Measurements from ENCODE around the gene PHF21B. TPM values are rescaled to one million over a fixed set of nuclear protein-coding genes. Genes with fewer than 3 reads are reported as not detected.

Gene PHF21B
- total RNA-seq, 2 experiments from 2014 or later = 0.92 to 1.1 TPM

DNA sequence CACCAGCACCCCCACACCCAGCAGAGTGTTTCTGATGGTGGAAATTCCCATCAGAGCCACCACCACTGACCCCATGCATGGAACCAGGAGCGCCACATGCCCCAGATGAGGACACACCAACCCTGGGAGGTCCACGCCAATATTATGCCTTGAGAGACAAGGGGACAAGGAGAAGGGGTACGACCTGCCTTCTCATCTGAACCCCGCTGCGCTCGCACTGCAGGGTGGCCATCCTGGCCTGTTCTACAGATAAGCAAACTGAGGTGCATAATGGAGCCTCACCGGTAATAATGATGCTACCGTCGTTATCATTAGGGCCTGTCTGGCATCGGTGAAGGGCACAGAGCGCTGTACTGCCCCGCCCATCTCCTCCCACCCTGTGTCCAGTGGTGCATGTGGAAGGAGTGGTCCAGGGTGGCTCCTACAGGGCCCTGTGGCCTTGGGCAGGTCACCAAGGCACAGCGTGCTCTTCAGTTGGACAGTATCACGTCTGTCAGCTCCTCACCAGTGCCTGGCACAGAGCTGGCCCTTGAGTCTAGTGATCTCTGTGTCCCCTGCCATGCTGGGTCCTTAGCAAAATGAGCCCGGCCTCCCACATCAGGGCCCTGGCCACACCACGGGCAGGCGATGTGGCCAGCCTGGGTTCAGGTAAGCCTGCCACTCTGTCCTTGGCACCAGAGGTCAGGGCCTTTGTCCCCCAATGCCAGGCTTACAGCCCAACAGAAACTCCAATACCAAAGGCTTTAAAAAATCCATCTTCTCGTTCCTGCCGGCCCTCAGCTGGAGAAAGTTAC, 92.2 kb downstream of the PHF21B start:
- ChIA-PET CTCF (no interaction called here), POLR2A (no interaction called here)
- Mint-ChIP-seq H3K4me3 (no peak overlapping the region), H3K27ac (no peak overlapping the region), H3K36me3 (ENCODE audit: low read depth) (no peaks in the 10 kb centered on the region), H3K4me1 (ENCODE audit: low read depth) (no peaks in the 10 kb centered on the region), H3K9me3 (no peaks in the 10 kb centered on the region), H3K27me3 (no peaks in the 10 kb centered on the region)
- DNase-seq (no peak), ATAC-seq (no peak)
- TF ChIP-seq, protein P1, sequence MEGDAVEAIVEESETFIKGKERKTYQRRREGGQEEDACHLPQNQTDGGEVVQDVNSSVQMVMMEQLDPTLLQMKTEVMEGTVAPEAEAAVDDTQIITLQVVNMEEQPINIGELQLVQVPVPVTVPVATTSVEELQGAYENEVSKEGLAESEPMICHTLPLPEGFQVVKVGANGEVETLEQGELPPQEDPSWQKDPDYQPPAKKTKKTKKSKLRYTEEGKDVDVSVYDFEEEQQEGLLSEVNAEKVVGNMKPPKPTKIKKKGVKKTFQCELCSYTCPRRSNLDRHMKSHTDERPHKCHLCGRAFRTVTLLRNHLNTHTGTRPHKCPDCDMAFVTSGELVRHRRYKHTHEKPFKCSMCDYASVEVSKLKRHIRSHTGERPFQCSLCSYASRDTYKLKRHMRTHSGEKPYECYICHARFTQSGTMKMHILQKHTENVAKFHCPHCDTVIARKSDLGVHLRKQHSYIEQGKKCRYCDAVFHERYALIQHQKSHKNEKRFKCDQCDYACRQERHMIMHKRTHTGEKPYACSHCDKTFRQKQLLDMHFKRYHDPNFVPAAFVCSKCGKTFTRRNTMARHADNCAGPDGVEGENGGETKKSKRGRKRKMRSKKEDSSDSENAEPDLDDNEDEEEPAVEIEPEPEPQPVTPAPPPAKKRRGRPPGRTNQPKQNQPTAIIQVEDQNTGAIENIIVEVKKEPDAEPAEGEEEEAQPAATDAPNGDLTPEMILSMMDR (IDR thresholded peaks at IDR 0.05) = no peak
- intact Hi-C loops (cut with micrococcal nuclease) = no loop called here

DNA sequence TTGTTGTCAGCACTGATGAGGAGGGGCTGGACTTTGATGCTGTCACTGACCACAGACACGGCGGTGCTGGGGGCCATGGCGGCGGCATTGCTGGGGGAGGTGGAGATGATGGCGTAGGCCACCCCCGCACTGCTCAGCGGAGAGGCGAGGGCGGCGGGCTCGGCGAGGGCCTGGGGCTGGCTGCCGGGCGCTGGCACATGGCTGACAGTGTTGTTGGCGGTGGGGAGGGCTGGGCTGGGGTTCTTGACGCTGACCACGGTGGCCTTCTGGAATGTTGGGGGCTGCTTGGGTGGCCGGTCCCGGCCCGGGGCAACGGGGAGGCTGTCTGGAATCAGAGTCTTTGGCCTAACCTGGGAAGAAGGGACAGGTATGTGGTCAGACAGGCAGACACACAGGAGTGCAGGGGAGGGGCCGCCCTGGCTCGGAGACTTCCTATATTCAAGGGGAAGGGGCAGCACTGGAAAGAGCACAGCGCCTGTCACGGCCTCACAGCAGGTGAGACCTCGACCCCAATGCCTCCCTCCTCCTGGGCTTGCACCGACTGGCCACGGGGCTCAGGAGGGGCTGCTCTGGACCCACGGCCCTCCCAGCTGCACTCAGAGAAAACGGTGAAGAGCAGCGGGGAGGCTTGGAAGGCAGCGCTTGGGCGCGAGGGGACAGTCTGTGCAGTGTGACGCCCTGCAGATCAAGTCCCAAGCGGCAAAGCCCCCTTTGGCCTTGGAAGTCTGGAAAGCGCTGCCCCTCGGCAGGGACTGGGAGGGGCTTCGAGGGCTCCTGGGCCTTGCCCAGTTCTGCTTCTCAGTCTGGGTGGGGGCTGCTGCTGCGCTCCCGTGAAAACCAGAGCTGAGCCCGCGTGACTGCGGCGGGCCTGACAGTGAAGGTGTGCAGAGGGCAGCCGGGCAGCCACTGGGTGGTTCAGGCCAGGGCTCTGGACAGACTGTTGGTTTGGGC, 93.2 kb downstream of the PHF21B start:
- Mint-ChIP-seq H3K9me3 (peaks cover 1% of the 10 kb centered on the region), H3K27me3 (peaks cover 3% of the 10 kb centered on the region), H3K4me3 (no peak overlapping the region), H3K36me3 (ENCODE audit: low read depth) (no peaks in the 10 kb centered on the region), H3K27ac (no peak overlapping the region), H3K4me1 (ENCODE audit: low read depth) (no peaks in the 10 kb centered on the region)
- TF ChIP-seq, protein P1 (IDR thresholded peaks at IDR 0.05) = no peak
- DNase-seq = no peak
- ATAC-seq = no peak
- ChIA-PET CTCF (no interaction called here), POLR2A (no interaction called here)
- intact Hi-C loops (cut with micrococcal nuclease) = no loop called here

DNA sequence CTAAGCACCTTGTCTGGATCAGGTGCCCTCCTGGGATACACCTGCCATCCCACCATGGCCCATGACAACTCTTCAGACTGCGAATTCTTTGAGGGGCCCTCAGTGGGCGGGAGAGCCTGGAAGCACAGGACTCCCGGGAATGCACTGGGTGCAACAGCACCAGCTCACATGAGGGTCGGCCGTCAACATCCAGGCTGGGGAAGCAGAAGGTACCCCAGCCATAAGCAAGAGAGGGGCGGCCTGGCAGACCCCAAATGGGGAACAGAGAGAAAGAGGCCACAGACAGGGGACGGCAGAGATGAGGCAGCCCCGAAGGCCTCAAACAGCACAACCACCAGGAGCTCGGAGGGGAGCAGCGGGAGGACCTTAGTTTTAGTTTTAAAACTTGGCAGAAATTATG, 94.4 kb downstream of the PHF21B start:
- intact Hi-C loops (cut with micrococcal nuclease) = no loop called here
- Mint-ChIP-seq H3K36me3 (ENCODE audit: low read depth) (no peaks in the 10 kb centered on the region), H3K27ac (no peak overlapping the region), H3K4me1 (ENCODE audit: low read depth) (no peaks in the 10 kb centered on the region), H3K4me3 (no peak overlapping the region), H3K9me3 (peaks cover 7% of the 10 kb centered on the region), H3K27me3 (peaks cover 4% of the 10 kb centered on the region)
- DNase-seq = no peak
- POLR2A ChIA-PET = interaction anchor here (0.7 kb wide), 1 partner anchor 11 kb away, joined by 3 read pairs; no protein-coding TSS in a partner anchor
- TF ChIP-seq, protein P1 (IDR thresholded peaks at IDR 0.05) = no peak
- CTCF ChIA-PET = no interaction called here
- no peak for ATAC-seq

DNA sequence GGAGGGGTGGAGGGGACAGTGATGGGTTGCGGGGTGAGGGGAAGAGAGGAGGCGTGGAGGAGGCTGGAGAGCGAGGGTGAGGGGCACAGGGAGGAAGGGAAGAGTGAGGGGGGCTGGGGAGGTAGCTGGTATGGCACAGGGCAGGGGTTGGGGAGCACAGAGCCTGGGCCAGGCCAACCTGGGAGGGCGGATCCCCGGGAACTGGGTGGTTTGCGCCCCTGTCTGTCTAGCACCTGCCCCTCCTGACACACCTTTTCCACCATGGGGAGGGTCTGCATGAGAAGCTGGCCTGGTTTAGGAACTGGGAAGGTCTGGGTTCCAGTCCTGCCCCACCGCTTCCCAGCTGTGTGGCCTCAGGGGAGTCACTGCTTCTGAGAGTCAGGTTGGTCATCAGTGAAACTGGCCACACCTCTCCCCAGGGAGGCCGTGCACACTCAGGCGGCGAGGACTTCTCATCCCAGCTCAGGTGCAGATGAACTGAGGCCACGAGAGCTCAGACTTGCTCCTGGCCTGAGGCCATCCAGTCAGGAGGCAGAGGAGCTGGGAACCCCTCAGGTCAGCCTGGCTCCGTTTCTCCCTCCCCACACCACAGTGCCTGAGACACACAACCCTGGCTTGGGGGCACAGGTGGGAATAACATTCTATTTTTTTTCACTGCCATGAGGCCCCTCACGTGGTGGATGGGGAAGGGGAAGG, 95.6 kb downstream of the PHF21B start:
- Mint-ChIP-seq H3K4me1 (ENCODE audit: low read depth) (no peaks in the 10 kb centered on the region), H3K27ac (no peak overlapping the region), H3K36me3 (ENCODE audit: low read depth) (no peaks in the 10 kb centered on the region), H3K4me3 (no peak overlapping the region), H3K9me3 (peaks cover 8% of the 10 kb centered on the region), H3K27me3 (peaks cover 4% of the 10 kb centered on the region)
- CTCF ChIA-PET = no interaction called here
- TF ChIP-seq, protein P1 (IDR thresholded peaks at IDR 0.05) = no peak
- ATAC-seq (no peak), DNase-seq (no peak)
- POLR2A ChIA-PET = no interaction called here
- intact Hi-C loops (cut with micrococcal nuclease) = no loop called here

Data from activated CD8-positive, alpha-beta T cell treated with anti-CD3 and anti-CD28 coated beads for 36 hours (primary cell).